Activated CD8-positive, alpha-beta memory T cell treated with anti-CD3 and anti-CD28 coated beads for 48 hours (primary cell): ENCODE results near the gene ANKRD17.

Experiments used
- DNase-seq, 3 experiments: peaks; one replicate each; pipeline ENCODE4 v3.0.0-alpha.2; 2020; ENCODE audit warnings: low read depth in 2 of 3, low spot score in 2 of 3

ANKRD17 gene

DNA sequence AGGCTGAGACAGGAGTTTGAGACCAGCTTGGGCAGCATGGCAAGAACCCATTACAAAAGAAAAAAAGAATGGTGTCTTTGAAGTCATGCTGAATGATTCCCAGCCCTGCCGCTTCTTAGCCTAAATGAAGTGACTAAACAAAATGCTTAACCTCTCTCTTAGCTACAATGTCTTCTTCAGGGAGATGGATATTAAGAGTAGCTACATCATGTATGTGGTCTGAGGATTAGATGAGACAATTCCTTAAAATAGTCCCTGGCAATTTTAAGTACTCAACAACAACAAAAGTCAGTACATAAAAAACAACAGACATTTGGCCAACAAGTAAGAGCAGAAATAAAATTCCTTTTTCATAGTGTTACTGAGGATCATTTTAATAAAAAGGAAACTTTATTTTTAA lies 124.8 kb downstream of the ANKRD17 start:
- DNase-seq, result no peak

GRCh38 chr4:73131281-73131680 lies 127.3 kb downstream of the ANKRD17 start:
- DNase-seq, result no peak

- DNase-seq, result no peak
Measured at GRCh38 chr4:73129319-73129718, 129.3 kb downstream of the ANKRD17 start.

- DNase-seq, result no peak
Measured at GRCh38 chr4:73127839-73128453, 130.7 kb downstream of the ANKRD17 start.

DNA sequence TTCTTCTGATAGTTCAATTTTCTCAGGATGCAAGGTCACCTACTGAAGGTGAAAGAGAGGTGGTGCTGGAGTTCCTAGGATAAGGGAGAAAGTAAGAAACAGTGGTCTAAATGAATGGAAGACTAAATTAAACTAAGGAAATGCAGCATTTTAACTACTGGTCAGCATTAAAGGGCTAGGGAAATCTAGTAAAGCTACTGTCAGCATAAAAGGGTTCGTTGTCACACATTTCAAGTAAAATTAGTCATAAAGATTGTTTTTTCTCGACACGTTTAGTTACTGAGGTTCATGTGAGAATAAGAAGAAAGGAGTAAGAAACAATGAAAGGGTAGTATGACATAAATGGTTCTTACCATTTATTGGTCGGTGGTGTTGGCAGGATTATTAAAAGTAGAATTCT lies 149.1 kb downstream of the ANKRD17 start:
- no peak for DNase-seq

DNA sequence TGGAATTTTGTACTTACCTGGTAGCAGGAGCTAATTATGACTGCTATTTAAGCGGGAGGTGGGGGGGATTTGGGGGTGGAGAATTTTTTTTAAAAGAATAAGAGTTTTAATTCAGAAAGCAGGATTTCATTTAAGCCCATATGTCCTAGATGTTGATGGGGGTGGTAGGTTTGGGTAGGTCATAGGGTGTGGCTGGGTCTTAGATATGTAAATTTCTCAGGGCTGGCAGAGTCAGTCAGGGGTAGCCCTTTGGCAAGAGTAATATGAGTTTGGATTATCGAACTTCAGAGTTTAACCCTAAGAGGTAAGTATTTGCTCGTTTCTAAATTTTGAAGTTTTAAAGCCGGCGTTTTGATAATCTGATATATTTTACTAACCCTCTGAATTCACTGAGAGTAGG lies 153.9 kb downstream of the ANKRD17 start:
- DNase-seq, result no peak

DNA sequence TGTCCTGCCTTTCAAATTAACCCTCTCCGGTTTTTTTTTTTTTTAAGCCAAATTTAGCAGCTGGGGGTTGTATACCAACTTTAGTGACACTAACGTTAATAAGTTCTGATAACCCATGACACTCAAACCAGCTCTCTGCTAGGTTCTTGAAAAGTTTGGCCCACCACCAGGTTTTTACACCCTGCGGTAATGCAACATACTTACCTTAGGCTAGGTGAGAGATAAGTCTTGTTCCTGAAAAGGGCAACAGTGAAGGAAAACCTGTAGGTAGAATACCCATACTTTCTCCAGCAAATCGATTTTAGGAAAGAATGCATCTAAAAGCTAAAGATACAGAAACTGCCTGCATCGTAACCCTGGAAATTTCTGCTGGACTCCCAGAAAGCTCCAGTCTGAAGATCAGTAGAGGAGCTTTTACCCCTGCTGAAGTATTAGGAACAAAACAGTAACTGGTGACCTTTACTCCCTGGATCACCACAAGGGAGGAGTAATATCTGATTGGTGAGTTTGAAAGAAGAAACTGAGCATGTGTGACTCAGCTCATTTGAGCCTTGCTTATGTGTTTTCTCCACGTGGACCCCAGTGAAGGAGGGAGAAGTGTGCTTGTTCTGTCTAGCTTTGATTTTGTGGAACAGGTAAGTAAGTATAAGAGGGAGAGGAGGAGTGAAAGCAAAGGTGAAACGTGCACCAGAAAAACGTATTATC lies 154.6 kb downstream of the ANKRD17 start:
- no peak for DNase-seq

DNA sequence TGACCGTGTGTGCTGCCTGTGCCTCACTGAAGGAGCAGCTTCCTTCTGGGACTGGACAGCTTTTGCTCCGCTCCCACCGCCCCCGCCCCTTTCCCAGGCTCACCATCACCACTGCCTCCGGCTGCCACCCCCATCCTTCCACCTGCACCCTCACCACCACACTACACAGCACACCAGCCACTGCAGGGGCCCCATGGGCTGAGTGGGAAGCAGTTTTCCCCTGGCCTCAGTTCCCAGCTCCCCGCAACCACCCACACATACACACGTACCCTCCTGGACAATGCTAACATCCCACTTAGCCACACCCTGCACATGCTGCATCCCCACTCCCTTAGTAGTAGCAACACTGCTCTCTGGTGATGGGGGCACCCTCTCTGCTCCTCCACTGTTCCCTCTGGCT lies 159.5 kb downstream of the ANKRD17 start:
- no peak for DNase-seq

- no peak for DNase-seq
Measured at GRCh38 chr4:73098713-73099112, 159.9 kb downstream of the ANKRD17 start.

DNA sequence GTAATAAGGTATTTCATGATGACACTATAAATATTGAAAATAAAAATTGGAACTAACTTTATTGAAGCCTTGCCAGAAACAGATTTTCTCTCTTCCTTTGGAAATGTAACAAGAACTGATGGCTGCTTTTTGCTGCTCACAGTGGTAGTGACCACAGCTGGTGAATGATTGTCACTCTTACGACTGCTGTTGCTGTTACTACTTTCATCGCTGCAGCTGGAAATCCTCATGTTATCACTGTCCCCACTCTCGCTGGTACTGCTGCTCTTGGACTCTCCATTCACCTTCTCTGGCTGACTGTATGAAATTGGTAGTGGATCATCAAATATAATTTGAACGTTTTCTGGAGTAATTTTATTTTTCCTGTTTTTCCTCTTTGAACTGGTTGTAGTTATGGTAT lies 160.6 kb downstream of the ANKRD17 start:
- DNase-seq, result no peak

- no peak for DNase-seq
Measured at GRCh38 chr4:73092868-73093267, 165.7 kb downstream of the ANKRD17 start.

GRCh38 chr4:73090738-73091137 lies 167.9 kb downstream of the ANKRD17 start:
- DNase-seq, result no peak

- no peak for DNase-seq
Measured at GRCh38 chr4:73087871-73088270, 170.7 kb downstream of the ANKRD17 start.

- DNase-seq, result no peak
Measured at GRCh38 chr4:73086095-73086868, 172.3 kb downstream of the ANKRD17 start.

GRCh38 chr4:73080789-73081188 lies 177.8 kb downstream of the ANKRD17 start:
- no peak for DNase-seq

DNA sequence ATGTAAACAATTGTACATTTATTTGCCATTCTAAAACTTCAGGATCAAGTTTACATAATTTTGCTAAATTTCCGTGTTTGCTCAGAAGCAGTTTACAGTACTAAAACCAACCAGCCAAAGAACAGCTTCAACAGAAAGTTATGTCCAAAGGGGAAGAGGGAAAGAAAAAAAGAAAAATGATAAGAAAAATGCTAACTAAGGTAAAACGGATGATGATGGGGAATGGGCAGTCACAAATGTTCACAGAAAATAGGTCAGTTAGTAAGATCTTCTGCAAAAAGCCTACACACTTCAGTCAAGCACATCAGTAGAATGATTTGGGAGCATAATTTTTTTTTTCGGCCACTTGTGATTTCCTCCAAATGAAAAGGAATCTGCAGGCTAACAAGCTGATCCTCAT lies 182.8 kb downstream of the ANKRD17 start:
- no peak for DNase-seq

DNA sequence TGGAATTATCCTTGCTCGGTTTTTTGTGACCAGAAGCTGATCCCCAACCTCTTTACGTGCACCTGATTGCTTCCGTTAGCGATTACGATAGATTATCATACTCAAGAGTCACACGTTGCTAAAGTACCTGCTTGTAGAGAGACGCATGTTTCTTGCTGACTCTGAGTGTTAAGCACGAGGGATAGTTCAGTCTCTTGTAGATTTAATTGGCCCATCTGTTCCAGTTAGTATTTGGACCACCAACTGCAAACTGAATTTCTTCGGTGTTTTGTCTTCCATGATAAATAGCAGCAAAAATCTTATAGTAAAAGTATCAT lies 188.6 kb downstream of the ANKRD17 start:
- no peak for DNase-seq

- peak; percentile 85 to 94 (median 88) for DNase-seq
Measured at GRCh38 chr4:73069338-73070073, 189.1 kb downstream of the ANKRD17 start, which contains the start of gene COX18. TSS of gene COX18 (minus strand) at chr4:73069716. CDS start at chr4:73069649, 67 bp downstream.

DNA sequence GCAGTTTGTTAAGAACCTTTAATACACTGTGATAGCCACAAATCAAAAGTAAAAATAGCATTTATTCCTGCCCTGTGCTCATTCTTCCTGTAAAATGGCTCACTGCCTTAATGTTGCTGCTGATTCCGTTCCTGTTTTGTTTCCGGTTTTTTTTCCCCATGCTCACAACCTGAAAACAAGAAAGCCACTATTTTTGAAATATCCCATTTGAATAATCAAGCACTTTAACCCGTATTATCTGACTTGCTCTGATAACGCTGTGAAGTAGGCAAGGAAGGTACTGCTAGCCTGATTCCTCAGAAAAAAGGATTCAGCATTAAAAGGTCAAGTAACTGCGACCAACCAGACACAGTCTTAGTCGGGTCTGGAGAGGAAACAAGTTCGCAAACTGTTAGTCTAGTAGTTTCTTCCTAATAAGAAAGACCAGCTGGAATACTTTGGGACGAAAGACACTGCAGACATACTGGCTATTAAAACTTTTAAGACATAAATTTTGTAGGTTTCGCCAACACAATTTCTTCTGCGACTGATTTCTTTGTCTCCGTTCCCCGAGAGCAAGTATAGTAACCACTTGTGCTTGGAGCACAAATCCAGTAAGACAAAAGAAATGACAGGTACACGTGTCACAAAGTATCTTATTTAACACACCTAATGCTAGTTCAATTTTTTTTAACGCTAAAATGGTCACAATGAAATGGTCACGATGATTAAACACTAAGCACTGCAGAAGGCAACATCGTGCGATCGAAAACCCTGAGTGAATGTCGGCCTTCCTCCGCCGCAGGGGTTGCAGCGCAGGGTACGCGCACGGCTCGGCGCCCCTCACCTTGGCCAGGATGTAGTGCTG lies 189.9 kb downstream of the ANKRD17 start:
- DNase-seq, result no peak

DNA sequence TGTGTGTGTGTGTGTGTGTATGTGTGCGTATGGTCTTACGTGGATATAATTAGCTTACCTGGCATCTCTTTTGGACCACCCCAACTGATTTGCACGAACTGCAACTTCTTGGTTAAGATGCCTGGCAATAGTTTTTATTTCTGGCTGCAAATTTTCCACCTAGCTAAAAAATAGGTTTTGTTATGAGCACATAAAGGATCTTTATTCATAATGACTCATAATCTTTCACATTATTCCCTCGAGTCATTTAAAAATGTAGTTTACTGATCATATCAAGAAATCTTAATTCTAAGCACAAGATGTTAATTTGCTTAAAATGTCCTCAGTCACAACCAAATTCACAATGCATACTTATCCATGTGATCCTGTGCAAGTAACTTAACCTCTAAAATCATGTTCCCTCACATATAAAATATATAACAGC lies 190.6 kb downstream of the ANKRD17 start:
- DNase-seq, result no peak

DNA sequence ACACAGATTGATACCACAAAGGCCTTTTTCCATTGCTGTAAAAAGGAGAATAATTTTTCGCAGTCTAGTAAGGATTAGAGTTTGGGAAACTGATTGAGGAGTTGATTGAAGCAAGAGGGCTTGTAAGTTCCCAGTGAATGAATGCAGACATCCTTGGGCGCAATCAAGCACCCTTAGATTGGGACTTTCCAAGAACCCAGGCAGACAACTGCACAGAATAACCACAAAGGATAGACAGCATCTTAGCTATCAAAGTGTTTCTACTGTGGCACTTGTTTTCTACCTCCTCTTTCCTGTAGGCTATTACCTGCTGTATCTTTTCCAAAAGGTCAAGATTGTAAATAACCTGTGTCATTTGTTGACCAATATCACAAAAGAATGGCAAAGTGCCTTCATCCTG lies 191.7 kb downstream of the ANKRD17 start:
- DNase-seq, result no peak
